Measurements from ENCODE around the gene TNS1.
A peak's percentile ranks its signal among the peaks of the same experiment; 100 is the strongest.

Gene TNS1

DNA sequence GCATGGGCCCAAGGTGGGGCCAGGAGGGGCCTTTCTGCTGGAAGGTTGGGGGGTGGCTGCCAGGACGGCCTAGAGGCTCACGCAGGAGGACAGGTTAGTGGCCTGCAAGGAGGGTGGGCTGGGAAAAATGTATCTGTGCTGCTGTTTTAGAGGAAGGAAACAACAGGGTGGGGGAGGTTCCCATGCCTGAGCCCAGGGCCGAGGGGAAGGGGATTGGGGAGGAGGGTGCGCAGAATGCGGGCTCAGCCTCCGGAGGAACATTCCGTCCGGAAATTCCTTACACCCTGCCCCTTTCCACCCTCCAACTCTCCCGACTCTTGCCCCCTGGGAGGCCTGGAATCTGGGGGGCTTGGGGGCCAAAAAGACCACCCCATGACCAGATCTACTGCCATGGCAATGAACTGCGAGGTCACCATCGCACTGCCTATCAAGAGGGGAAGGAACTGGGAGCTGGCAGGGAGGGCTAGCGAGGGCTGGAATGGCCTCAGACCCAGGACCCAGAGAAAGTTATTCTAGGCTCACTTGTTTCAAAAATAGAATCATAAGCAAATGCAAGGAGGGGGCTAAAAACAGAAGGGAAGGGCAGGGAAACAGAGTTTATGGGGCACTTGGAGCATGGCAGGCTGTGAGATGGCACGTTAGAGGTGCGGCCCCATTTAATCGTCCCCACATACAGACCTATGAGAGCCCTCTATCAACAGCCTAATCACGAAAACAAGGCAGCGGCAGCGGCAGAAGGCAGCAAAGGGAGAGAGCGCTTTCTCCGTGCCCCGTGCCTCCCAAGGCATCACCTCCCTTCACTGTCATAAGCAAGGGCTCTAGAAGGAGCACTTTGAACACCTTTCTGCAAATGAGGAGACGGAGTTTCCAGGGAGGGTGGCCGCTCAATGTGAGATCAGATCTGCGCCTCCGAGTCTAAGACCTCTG is 90.4 kb downstream of the TNS1 start:
- no peak for DNase-seq (ENCODE audit: low spot score)

DNA sequence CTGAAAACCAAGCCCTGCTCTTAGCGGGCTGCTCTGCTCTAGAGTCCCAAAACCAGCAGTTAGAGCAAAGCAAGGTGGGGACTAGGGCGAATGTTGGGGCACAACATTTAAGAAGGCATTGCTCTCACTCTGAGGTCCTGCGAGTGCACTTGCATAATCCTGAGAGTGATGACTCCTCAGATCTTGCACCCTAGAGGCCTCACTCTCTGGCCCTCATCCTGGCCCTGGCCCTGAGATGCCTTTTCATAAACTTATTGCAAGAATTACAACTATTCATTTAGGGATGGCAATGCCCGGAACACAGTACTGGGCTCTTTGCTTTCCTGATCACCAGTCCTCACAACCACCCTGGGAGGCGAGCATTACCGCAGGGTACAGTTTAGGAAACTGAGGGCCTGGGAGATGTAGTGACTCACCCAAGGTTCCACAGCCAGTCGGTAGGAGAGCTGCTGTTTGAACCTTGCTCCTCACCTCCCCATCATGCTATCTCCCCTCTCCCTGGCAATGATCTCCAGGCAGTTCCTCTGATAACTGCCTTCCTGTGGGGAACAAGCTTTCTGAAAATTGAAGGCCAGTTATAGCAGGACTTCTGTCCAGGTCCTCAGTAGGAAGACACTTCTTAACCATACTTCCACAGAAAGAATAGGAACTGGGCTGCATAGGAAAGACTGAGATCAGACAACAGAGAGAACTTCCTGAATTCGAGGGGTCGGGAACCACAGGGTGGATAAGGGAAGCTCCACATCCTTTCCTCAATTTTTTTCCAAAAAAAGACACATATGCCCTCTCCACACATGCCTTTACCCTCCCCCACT is 91.3 kb downstream of the TNS1 start:
- DNase-seq (ENCODE audit: low spot score): no peak

DNA sequence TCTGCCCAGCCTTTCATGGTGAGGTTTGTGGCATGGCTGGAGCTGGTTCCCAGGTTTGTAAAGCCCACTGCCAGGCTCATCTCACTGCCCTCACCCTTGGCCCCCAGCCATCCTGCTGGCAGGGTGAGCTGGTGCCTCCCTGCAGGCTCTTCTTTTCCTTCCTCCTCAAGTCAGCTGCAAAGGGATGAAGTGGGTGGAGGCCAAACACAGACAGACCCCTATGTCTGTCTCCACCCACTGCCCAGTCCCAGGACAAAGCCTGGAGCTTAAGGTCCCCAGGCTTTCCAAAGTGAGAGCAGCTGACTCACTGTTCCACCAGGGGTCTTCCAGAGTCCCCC is 92.0 kb downstream of the TNS1 start:
- DNase-seq (ENCODE audit: low spot score): no peak

DNA sequence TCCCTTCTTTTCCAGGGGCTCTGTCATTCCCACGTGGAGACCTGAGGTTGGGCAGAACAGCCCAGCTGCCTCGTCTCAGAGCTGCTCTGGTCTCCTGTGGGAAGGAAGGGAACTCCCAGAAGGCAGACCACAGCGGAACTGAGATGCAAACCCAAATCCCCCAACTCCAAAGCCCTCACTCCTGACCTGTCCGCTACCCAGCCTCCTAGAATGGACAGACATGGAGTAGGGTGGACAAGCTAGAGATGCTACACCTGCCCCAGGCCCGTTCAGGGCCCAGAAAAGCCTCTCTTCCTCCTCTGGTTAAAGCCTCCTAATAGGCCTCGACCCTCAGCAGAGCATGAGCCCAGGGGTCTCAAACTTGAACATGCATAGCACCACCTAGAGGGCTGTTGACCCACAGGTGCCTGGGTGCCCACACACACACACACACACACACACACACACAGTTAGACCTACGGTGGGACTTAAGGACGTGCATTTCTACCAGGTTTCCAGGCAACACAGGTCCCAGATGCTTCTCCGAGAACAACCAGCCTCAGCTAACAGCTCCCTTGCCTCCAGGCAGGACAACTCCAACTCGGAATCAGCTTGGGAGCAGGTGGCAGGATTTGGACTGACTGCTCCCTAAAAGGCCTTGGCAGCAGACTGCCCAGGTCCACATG is 93.5 kb downstream of the TNS1 start:
- no peak for DNase-seq (ENCODE audit: low spot score)

DNA sequence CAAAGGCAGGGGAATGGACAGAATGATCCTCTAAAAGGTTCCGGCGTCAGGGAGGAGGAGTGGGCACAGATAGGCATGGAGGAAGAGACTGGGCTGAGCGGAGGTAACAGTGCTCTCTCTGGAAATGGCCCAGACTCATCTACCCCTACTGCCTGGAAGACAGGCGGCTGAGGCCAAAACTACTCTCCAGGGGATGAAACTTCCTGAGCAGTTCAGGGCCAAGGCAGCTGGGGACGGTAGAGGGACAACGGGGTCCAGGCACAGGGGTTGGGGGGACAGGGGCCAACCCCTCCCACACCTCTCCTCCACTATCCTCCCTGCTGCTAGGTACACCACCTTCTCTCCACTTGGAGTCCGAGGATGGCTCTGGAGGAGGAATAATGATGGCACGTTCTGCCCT is 94.3 kb downstream of the TNS1 start:
- no peak for DNase-seq (ENCODE audit: low spot score)

DNA sequence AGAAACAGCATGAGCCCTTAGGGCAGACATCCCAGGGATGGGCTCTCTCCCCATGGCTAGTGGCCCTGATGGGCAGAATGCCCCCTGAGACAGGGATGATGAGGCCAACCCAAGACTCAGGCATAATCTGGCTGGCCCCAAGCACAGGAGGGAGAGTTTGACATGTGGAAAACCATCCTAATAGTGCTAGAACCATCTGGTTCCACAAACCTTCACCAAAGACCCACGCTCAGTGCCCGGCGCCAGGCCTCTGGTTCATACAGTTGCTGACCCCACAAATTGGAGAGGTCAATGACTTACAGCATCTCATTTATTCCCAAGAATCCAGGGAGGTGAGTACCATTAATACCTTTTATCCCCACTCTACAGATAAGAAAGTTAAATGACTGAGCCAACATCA is 95.5 kb downstream of the TNS1 start:
- DNase-seq (ENCODE audit: low spot score): no peak

DNA sequence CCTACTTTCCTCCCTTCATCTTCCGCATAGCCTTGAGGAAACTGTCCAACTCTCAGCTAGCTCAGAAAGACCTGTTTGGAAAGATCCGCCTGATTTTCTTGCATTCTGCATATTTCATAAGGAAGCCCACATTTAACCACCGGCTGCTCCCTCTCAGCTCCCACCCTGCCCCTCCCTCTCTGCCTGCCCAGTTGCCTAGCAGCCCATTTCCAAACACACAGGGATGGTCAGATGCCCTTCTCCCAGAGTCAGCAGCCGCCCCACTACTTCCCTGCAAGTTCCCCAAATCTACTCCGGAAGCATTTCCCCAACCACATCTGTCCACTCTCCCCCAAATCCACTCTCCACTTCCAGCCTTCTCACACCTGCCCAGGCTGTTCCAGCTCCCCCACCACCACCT is 96.0 kb downstream of the TNS1 start:
- no peak for DNase-seq (ENCODE audit: low spot score)

DNA sequence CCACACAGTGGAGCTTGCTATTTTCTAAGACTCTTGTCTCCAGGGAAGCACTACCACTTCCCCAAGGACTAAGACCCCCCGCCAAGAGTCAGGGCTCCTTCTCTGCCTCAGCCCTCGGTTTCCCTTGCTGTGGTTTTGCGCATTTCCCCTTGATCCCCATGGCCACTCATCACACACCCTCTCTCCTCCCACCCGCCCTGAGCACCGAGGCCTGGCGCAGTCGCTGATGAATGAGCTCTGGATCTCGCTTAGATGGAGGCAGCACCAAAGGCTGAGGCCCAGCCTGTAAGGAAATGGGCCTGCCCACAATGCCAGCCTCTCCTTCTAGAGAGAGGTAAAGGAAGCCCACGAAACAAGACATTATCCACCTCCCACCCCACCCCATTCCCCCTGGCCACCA is 96.9 kb downstream of the TNS1 start:
- no peak for DNase-seq (ENCODE audit: low spot score)

DNA sequence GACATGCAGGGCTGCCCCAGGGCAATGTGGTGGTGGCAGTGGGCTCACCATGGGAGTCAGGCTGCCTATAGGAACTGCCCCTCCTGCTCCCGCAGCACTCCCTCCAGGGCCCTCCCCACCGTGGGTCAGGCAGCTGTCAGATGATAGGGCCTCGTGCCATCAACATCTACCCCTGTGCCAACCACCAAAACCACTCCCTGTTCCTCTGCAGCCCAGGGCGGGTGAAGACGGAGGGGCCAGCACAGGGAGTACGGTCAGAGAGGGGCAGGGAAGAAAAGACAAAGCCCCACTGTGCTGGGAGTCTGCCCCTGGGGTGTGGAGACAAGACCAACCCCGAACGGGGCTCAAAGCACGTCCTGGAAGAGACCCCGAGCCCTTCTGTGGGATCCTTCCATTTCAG is 97.4 kb downstream of the TNS1 start:
- DNase-seq (ENCODE audit: low spot score): no peak

DNA sequence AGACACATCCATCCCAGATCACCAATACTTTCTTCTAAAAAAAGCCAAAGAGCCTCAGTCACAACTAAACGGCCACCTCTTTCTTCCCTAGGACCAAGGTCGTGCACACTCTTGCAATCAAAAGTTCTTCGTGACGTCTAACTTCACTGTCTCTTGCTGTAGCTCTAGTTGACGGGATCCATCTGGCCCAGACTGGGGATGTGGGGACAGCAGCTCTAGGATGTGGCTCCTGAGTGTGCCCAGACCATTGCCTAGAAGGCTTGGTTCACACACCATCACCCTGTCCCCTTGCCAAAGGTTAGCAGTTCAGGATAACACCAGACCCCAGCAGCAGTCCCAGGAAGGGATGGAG is 98.2 kb downstream of the TNS1 start:
- DNase-seq (ENCODE audit: low spot score): no peak

DNA sequence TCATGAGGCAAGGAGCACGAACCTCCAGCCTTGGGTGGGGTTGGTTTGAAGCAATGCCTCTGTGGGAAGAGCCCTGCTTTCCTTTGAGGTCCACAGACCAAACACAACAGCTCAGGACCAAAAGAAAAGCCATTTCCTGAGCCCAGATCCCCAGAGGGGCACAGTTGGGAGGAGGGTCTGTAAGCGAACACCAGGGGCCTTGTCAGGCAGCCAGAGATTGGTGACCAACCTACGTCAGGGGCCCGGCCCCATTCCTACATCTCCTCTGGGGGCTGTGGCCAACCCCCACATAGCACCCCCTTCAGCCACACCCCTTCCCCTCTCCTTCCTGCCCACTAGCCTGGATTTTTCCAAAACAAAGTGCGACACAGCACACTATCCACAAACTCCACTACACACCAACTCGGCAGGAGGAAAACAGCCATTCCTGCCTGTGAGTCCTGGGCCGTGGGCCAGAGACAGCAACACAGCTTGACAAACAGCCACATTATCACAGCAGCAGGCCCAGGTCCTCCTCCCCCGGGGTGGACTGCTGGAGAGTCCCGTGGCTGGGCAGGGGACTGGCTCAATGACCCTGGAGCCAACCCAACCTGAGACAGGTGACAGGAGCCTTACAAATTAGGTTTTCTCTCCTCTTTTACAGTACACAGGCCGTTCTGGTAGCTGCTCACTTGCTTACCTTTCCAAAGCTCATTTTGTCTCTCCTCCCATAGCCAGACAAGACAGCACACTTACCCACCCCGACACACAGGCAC is 98.8 kb downstream of the TNS1 start:
- no peak for DNase-seq (ENCODE audit: low spot score)

DNA sequence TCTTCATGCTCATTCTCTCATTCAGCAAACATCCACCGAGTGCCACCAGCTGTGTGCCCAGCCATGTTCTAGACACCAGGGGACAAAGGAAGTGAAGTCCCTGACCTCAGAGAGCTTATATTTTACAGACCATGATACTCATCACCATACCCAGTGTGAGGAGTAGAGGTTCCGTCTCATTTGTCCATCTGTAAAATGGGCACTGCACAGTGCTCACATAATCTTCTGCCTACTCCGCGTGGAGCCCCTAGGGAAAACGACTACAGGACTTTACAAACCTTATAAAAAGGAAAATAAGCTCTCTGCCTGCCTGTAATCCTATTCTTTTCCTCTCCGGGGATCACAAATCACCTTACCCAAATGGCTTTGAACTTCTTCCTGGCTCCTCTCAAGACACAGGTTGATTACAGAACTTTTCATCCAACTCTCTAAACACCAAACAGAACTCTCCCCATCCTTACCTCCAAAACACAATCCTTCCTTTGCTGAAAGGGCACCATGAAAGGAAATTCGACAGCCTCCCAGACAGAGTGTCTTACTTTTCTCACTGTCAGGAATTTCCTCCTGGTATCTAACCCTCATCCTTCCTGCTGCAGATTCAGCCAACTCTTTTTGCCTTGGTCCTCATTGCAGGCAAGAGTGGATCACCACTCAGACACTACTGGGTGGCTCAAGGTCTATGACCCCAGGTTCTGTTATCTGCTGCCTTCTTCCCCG is 99.5 kb downstream of the TNS1 start:
- DNase-seq (ENCODE audit: low spot score): no peak

DNA sequence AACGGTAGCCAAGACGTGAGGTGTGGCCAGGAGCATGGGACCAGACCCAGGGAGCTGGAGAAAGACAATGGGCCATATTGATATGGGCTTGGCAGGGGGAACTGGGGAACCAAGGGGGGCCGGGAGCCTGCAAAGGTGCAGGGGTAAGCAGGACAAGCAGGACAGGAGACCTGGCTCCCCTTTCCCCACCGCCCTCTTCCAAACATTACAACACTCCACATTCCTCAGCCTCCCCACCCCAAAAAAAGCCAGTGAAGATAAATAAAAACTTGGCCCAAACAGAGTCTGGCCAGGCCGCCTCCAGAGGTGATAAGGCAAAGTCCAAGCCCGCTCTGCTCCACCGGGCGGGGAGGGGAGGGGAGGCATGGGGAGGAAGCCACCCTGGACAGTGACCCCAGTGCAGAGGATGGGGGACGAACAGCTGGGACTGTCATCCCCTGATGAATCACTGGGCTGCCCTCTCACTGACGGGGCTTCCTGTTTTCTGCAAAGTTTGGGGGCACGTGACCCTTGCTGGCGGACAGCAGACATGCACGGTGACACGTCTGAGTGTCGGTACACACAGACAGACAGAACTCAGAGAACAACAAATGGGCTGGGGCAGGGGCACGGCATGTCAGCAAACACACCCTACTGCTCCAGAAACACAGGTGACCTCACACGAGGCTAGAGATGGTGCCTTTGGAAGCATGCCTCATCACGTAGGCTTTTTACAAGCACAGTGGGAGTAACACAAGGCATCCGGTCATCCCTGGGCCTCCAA is 100.2 kb downstream of the TNS1 start:
- DNase-seq (ENCODE audit: low spot score): peak; percentile 96

DNA sequence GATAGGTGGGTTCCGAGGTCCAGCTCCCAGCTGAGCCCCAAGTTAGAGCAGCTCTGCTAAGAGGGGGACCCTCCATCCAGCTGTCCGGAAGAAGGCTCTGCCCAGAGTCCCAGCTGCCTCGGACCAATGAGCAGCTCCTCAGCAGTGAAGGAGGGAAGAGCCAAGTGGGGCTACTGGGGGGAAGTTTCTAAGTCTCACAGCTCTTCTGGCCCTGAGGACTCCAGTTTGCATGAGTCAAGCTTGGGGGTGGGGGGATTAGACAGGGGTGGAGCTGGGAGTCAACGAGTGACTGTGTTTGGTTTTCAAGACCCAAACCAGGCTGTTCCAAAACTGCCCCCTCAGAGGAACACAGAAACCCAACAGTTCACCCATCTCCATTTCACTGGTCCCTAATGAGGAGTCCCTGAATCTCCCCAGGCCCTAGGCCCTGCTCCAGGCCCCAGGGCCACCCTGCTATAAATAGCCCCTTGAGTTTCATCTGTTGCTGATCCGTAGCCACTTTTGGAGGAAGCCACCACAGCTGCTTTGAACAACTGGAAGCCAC is 100.9 kb downstream of the TNS1 start:
- peak; percentile 72 for DNase-seq (ENCODE audit: low spot score)

DNA sequence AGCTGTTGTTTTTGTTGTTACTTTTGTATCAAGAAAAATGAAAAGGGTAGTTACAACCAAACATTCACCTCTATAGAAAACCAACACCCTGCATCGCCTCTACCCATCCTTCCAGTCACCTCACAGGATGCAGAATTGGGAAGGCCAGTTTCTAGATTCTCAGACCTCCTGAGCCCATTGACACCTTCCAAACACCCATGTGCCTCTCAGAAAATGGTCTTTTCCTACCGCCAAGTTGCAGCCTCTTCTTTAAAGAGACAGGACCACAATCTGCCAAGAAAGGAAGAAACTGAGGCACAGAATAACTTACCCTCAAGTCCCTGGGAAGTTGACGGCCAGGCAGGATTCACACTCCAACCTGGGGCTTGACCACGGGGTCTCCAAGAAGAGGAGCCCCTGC is 101.4 kb downstream of the TNS1 start:
- DNase-seq (ENCODE audit: low spot score): no peak

DNA sequence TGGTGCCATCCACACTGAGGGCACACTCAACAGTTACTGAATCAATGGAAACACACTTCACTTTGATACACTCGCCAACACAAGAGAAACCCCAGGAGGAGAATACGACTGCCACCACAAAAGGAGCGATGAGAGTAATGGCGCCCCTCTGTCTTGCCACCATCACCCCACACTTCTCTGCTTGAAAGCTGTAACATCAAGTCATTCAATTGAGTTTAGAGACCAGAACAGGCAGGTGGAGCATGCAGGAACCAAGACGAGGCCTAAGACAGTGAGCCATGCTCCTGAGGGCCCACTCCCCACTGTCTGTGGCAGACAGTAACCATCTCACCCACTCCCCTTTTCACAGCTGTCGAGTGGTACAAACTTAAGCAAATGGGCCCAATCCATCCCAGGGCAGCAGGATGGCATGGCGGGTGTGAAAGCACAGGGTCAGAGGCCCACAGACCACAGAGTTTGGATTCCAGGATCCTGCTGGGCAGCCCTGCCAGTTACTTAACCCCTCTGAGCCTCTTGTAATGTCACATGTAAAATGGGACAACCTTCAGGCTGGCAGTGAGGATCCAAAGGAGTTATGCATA is 101.9 kb downstream of the TNS1 start:
- DNase-seq (ENCODE audit: low spot score): no peak

DNA sequence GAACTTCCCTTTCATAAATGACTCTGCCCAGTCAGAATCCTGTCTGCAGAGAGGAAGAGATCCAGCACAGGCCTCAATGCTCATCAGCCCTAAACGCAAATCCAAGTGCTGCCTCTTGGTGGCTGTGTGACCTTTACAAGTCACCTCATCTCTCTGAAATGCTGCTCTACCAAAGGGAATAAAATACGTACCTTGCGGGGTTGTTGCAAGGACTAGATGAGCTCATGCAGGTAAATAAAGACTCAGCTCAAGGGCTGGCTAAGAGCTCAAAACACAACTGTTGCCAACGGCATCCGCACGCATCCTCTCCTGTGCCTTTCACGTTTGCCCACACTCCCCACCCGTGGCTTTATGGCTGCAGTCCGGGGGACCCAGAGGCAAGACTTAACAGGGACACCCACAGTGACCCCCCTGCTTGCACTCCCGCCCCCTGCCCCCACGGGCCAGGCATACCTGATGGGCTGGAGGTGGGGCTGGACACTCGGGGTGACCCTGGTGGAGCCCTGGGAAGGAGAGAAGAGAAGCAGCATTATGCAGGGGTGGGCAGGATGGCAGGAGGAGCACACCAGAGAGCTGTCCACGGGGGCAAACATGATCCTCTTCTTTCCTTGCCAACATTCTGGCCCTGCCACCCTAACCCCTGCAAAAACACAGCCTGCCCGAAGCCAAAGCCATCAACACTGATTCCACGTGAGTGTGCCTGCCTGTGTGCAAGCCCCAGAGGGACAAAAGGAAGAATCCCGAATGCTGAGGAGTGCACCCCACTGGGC is 102.6 kb downstream of the TNS1 start:
- peak; percentile 83 for DNase-seq (ENCODE audit: low spot score)

DNA sequence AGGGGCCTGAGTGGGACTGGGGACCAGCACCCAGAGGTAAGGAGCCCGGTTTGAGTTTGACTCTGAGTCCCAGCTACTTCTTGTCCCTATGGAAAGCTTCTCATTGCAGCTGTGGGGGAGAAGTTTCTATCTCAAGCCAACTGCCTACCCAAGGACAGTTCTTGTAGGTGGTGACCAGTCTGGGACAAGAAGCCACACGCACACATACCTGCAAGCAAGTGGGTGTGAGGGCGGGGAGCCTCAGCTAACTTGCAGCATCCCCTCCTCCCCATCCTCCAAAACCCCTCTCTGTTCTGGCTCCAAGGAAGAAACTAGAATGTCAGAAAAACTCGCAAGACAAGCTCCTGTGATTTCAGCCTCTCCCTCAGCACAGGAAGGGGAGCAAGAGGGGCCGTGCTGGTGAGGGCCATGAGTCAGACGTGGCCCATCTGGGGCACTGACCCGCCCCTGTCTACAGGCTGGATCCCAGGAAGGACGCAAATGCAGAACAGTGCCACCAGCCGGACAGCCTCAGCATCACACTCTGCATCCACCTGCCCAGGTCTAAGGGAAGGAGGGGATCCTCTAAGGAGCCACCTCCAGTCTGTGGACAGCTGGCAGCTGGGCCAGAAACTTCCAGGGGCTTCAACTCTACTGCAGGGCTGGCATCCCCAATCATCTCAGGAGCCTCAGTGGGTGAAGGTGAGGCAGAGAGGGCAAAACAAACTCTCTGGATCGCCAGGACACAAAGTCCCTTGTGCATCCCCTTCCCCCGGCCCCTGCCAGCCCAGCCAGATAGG is 103.4 kb downstream of the TNS1 start:
- DNase-seq (ENCODE audit: low spot score): peak; percentile 94
